T-helper 1 cell treated with Interleukin-12 subunit alpha and Interleukin-12 subunit beta and Interleukin-4 antibody, amounts not matched to agents 30 μg/mL and 1 μg/mL, for 36 hours (primary cell): ENCODE results near the gene ANKRD13B.

Source experiments
- H3K27ac Mint-ChIP-seq: one replicate; pipeline ENCODE4 v1.8.0; 2021; ENCODE audit warnings: mild to moderate bottlenecking, mixed read lengths
- H3K27me3 Mint-ChIP-seq: one replicate; pipeline ENCODE4 v1.8.0; 2021; ENCODE audit warnings: low read depth, mixed read lengths
- H3K36me3 Mint-ChIP-seq: one replicate; pipeline ENCODE4 v1.8.0; 2021; ENCODE audit warnings: low read depth, mixed read lengths
- H3K4me1 Mint-ChIP-seq: one replicate; pipeline ENCODE4 v1.8.0; 2021; ENCODE audit warnings: low read depth, mixed read lengths
- H3K4me3 Mint-ChIP-seq: one replicate; pipeline ENCODE4 v1.8.0; 2021; ENCODE audit warnings: mild to moderate bottlenecking, moderate library complexity, mixed read lengths
- H3K9me3 Mint-ChIP-seq: one replicate; pipeline ENCODE4 v1.8.0; 2021; ENCODE audit warnings: mixed read lengths

ANKRD13B gene

DNA sequence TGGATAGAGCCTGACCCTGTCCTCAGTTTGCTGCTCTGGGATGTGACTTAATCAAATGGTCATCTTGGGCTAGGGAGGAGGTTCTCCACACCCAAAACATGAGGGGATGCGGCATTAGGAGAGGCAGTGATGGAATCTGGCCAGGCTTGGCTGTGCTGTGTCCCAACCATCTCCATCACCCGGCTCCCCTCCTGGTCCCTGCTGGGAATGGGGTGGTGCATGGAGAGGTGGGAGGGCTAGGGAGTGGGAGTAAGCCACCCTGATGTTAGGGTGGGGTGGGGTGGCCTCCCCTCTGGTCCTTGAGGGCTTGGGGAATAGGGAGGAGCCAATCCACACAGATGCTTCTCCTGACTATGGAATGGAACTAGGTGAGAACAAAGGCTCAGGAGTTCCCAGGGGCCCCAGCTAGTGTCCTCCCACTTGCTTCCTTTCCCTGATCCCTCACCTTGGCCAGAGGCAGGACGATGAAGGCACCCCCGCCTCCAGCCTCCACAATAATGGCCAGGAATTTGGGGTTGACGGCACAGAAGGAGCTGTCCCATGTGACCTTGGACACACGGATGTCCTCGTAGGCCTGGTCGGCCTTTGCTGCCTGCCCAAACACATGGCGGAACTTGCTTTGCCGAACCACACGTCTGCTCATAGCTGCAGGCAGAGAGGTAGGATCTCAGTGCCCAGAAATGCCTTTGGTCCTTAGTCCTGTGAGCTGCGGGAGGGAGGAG lies 28.0 kb downstream of the ANKRD13B start:
- peaks cover 6% of the 10 kb centered on the region for H3K36me3 Mint-ChIP-seq
- H3K27me3 Mint-ChIP-seq, result peaks cover 16% of the 10 kb centered on the region
- H3K4me3 Mint-ChIP-seq, result peak overlapping the region; percentile 75
- H3K27ac Mint-ChIP-seq, result no peak overlapping the region
- H3K4me1 Mint-ChIP-seq, result peaks cover 35% of the 10 kb centered on the region
- no peaks in the 10 kb centered on the region for H3K9me3 Mint-ChIP-seq

GRCh38 chr17:29621751-29622194 lies 28.8 kb downstream of the ANKRD13B start:
- Mint-ChIP-seq H3K4me1 (peaks cover 34% of the 10 kb centered on the region), H3K9me3 (no peaks in the 10 kb centered on the region), H3K4me3 (peak overlapping the region; percentile 75), H3K36me3 (peaks cover 7% of the 10 kb centered on the region), H3K27me3 (peaks cover 15% of the 10 kb centered on the region), H3K27ac (no peak overlapping the region)

GRCh38 chr17:29622337-29623282 lies 29.7 kb downstream of the ANKRD13B start, which contains the start of gene CORO6:
CORO6 (minus strand) TSS chr17:29622912; CDS start chr17:29621421, 1,491 bp downstream.
- Mint-ChIP-seq H3K4me3 (peak within 1 kb of the TSS; percentile 75), H3K4me1 (peaks cover 30% of the 10 kb centered on the region), H3K27ac (peak within 1 kb of the TSS; percentile 20), H3K27me3 (peaks cover 11% of the 10 kb centered on the region), H3K9me3 (no peaks in the 10 kb centered on the region), H3K36me3 (peaks cover 7% of the 10 kb centered on the region)

- no peaks in the 10 kb centered on the region for H3K9me3 Mint-ChIP-seq
- H3K4me1 Mint-ChIP-seq, result peaks cover 30% of the 10 kb centered on the region
Observed at GRCh38 chr17:29623283-29623647, 30.3 kb downstream of the ANKRD13B start.

DNA sequence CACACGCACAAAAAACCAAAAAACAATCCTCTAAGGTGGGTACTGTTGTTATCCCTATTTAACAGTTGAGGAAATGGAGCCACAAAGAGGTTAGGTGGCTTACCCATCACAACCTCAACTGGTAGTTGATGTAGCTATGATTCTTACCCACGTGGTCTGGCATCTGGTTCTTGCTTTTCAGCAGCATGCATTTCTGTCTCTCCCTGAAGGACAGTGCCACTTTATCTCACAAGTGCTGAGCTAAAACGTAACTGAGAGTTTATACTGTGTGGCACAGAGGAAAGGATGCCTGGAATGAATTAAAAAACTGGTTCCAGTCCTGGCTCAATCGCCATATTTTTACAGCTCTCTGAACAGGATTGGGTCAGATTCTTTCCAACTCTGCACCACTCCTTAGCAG lies 31.7 kb downstream of the ANKRD13B start:
- Mint-ChIP-seq H3K27me3 (peaks cover 11% of the 10 kb centered on the region), H3K36me3 (peaks cover 12% of the 10 kb centered on the region), H3K4me3 (no peak overlapping the region), H3K27ac (no peak overlapping the region), H3K9me3 (no peaks in the 10 kb centered on the region), H3K4me1 (peaks cover 39% of the 10 kb centered on the region)

More at GRCh38 chr17:29623283-29623647, 30.3 kb downstream of the ANKRD13B start:
- Mint-ChIP-seq H3K27ac (no peak overlapping the region), H3K36me3 (peaks cover 7% of the 10 kb centered on the region), H3K27me3 (peaks cover 11% of the 10 kb centered on the region), H3K4me3 (peak overlapping the region; percentile 75)

DNA sequence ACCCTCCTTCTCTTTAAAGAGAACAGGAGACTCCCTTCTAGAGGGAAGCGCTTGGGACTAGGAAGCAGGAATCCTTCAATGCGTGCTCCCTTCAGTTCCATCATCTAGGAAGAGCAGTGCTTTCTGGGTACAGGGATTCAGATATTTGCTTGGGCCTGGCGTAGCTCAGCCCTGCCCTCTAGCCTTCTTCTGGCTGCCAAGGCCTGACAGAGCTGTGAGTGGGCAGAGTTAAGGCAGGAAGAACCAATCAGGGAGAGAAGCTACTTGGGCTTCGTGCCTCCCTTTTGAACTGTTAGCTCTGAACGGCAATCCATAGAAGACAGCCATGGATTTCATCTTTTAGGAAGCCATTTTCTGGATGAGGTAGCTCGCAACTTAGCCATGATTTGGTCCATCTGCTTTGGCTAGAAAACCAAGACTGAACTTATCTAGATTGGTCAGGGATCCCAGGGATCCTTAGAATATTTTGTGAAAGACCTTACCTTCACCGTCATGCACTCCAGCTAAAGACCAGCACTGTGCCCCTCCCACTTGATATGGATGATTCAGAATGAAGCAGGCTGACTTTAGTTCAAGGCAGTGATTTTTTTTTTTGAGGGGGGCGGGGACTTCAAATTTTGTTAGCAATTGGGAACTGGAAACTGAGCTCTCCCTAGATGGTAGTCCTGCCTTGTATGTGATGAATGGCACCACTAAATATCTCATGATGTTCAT lies 32.3 kb downstream of the ANKRD13B start:
- H3K9me3 Mint-ChIP-seq, result no peaks in the 10 kb centered on the region
- peaks cover 16% of the 10 kb centered on the region for H3K36me3 Mint-ChIP-seq
- H3K27ac Mint-ChIP-seq, result no peak overlapping the region
- H3K27me3 Mint-ChIP-seq, result peaks cover 6% of the 10 kb centered on the region
- H3K4me1 Mint-ChIP-seq, result peaks cover 39% of the 10 kb centered on the region
- H3K4me3 Mint-ChIP-seq, result no peak overlapping the region

DNA sequence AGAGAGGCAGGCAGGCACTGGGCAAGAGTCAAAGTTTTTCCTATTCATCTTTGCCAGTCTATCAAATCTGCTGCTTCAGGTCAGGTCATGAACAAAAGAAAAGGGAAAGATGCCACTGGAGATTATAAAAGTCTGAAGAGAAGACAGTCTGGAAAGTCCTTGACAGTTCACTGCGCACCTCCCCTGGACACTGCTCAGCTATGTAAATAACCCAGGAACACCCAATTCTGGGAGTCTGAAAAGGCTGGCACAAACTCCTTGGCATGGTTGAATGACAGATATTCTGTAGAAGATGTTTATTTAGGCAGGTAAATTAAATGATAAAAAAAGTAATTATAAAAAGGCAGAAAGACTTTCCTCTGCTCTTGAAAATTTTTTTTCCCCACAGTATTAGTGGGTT lies 35.0 kb downstream of the ANKRD13B start:
- Mint-ChIP-seq H3K36me3 (peaks cover 30% of the 10 kb centered on the region), H3K4me1 (peaks cover 31% of the 10 kb centered on the region), H3K9me3 (no peaks in the 10 kb centered on the region), H3K4me3 (no peak overlapping the region), H3K27me3 (no peaks in the 10 kb centered on the region), H3K27ac (no peak overlapping the region)

GRCh38 chr17:29628644-29629043 lies 35.7 kb downstream of the ANKRD13B start:
- Mint-ChIP-seq H3K27ac (no peak overlapping the region), H3K9me3 (no peaks in the 10 kb centered on the region), H3K4me1 (peaks cover 25% of the 10 kb centered on the region), H3K27me3 (no peaks in the 10 kb centered on the region), H3K4me3 (no peak overlapping the region), H3K36me3 (peaks cover 32% of the 10 kb centered on the region)

GRCh38 chr17:29629839-29630238 lies 36.9 kb downstream of the ANKRD13B start:
- H3K27me3 Mint-ChIP-seq, result no peaks in the 10 kb centered on the region
- peaks cover 38% of the 10 kb centered on the region for H3K36me3 Mint-ChIP-seq
- H3K27ac Mint-ChIP-seq, result no peak overlapping the region
- no peak overlapping the region for H3K4me3 Mint-ChIP-seq
- H3K9me3 Mint-ChIP-seq, result no peaks in the 10 kb centered on the region
- peaks cover 23% of the 10 kb centered on the region for H3K4me1 Mint-ChIP-seq

DNA sequence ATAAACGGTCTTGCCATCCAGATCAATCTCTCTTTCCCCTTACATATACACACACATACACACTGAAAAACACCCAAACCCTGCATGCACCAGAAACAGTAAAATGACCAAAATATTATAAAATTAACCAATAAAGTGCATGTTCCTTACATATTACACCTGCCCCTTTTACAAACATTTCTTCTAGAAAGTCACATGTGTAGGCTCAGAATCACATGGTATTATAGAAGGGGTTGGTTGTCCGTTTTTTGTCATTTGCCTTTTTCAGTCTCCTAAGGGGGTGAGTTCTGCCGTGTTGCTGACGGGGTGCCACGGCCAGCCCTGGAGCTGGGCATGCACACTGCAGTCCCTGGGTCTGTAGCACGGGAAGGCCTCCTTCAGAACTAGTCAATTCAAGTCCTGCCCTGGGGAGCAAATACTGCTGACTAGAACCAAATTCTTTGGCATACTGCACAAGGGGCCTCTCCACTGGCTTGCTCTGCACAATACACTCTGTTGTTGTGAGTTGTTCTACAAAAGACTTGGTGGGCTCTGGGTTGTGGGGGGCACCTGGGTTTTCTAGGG lies 37.8 kb downstream of the ANKRD13B start:
- Mint-ChIP-seq H3K9me3 (no peaks in the 10 kb centered on the region), H3K4me3 (no peak overlapping the region), H3K4me1 (peaks cover 19% of the 10 kb centered on the region), H3K27ac (no peak overlapping the region), H3K36me3 (peaks cover 38% of the 10 kb centered on the region), H3K27me3 (no peaks in the 10 kb centered on the region)

DNA sequence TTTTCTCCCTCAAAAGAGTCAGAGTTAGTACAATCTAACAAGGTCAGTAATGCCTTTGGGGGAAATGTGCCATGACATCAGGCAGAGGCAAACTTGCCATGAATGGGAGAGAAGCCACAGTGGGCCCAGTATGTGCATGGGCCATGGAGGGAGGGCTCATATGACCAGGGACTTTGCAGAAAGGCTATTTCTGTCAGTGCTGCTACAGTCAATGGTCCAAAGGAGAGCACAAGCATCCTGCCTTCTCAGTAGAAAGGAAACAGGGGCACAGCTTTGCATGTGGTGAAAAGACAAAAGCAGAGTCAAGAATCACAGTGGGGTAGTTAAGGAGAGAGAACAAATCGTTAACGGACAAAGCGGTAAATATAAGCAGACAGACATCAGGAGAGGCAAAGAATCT lies 41.0 kb downstream of the ANKRD13B start:
- H3K9me3 Mint-ChIP-seq, result no peaks in the 10 kb centered on the region
- no peaks in the 10 kb centered on the region for H3K27me3 Mint-ChIP-seq
- peak overlapping the region; percentile 27 for H3K27ac Mint-ChIP-seq
- H3K4me1 Mint-ChIP-seq, result peaks cover 10% of the 10 kb centered on the region
- peaks cover 44% of the 10 kb centered on the region for H3K36me3 Mint-ChIP-seq
- H3K4me3 Mint-ChIP-seq, result no peak overlapping the region

DNA sequence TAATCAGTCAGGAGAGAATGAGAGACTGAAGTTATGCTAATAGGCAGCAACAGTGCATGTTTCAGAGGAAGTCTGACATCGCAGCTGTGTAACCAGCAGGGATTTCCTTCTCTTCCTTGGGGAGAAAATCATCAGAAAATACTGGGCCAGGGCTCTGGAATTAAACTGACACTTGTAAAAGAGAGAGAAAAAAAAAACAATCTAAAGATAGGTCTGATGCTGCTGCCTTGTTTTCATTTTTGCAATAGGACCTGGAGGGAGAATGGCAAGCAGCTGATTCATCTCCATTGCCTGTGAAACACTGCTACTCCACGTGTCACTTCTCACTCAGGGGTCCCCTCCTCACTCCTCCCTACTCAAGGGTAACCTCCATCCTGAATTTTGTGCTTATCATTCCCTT lies 47.5 kb downstream of the ANKRD13B start:
- Mint-ChIP-seq H3K9me3 (no peaks in the 10 kb centered on the region), H3K27ac (peak overlapping the region; percentile 49), H3K27me3 (no peaks in the 10 kb centered on the region), H3K4me3 (no peak overlapping the region), H3K36me3 (peaks cover 23% of the 10 kb centered on the region), H3K4me1 (peaks cover 11% of the 10 kb centered on the region)

- Mint-ChIP-seq H3K36me3 (peaks cover 20% of the 10 kb centered on the region), H3K27me3 (no peaks in the 10 kb centered on the region), H3K4me1 (peaks cover 11% of the 10 kb centered on the region), H3K4me3 (no peak overlapping the region), H3K9me3 (no peaks in the 10 kb centered on the region), H3K27ac (no peak overlapping the region)
Observed at GRCh38 chr17:29640981-29641642, 48.2 kb downstream of the ANKRD13B start.
